ENCODE results near the gene TXNRD2.
A peak's percentile ranks its signal among the peaks of the same experiment; 100 is the strongest.
"Not testable (repeated sequence)": the region's sequence is repeated elsewhere in the genome, so short reads cannot be mapped to it uniquely, and the experiment has no call there.

The TXNRD2 gene

GRCh38 chr22:19914201-19914943, 27.2 kb downstream of the TXNRD2 start:
- no peak overlapping the region for H3K4me3 ChIP-seq (ENCODE audit: low read depth, low read length)
- no peak for TF ChIP-seq CTCF (IDR thresholded peaks at IDR 0.05; ENCODE audit: low read depth, low read length)

GRCh38 chr22:19913337-19913936, 28.2 kb downstream of the TXNRD2 start:
- TF ChIP-seq CTCF (IDR thresholded peaks at IDR 0.05; ENCODE audit: low read depth, low read length), result no peak
- H3K4me3 ChIP-seq (ENCODE audit: low read depth, low read length), result no peak overlapping the region

- TF ChIP-seq CTCF (IDR thresholded peaks at IDR 0.05; ENCODE audit: low read depth, low read length), result no peak
These were observed 29.2 kb downstream of the TXNRD2 start for GRCh38 chr22:19912271-19912999.

GRCh38 chr22:19911540-19912270, 29.9 kb downstream of the TXNRD2 start:
- no peak overlapping the region for H3K4me3 ChIP-seq (ENCODE audit: low read depth, low read length)

More at GRCh38 chr22:19912271-19912999, 29.2 kb downstream of the TXNRD2 start:
- H3K4me3 ChIP-seq (ENCODE audit: low read depth, low read length), result no peak overlapping the region

GRCh38 chr22:19910180-19910744, 31.4 kb downstream of the TXNRD2 start:
- TF ChIP-seq CTCF (IDR thresholded peaks at IDR 0.05; ENCODE audit: low read depth, low read length), result no peak
- H3K4me3 ChIP-seq (ENCODE audit: low read depth, low read length), result no peak overlapping the region

More at GRCh38 chr22:19911540-19912270, 29.9 kb downstream of the TXNRD2 start:
- TF ChIP-seq CTCF (IDR thresholded peaks at IDR 0.05; ENCODE audit: low read depth, low read length), result no peak

- peak; percentile 79 for TF ChIP-seq CTCF (IDR thresholded peaks at IDR 0.05; ENCODE audit: low read depth, low read length)
- no peak overlapping the region for H3K4me3 ChIP-seq (ENCODE audit: low read depth, low read length)
These were observed 32.1 kb downstream of the TXNRD2 start for GRCh38 chr22:19909350-19910179.

GRCh38 chr22:19907902-19908301, 33.7 kb downstream of the TXNRD2 start:
- H3K4me3 ChIP-seq (ENCODE audit: low read depth, low read length), result not testable (repeated sequence)

- H3K4me3 ChIP-seq (ENCODE audit: low read depth, low read length), result not testable (repeated sequence)
These were observed 34.8 kb downstream of the TXNRD2 start for GRCh38 chr22:19906864-19907263.

Measured in WI38 (cell line).